Activated T-helper 1 cell treated with anti-CD3 and anti-CD28 coated beads, Interleukin-2, amount 50 U/mL, for 16 hours (primary cell): ENCODE measurements around the gene ZDHHC21.
"Not testable (repeated sequence)": the region's sequence is repeated elsewhere in the genome, so short reads cannot be mapped to it uniquely, and the experiment has no call there.

Experiments
- DNase-seq, 2 donors: peaks; one replicate each; pipeline ENCODE4 v3.0.0-alpha.2; 2020; ENCODE audit warnings: low read depth in 1 of 2, low spot score in 1 of 2

Gene ZDHHC21

GRCh38 chr9:14686168-14686567 lies 7.1 kb downstream of the ZDHHC21 start:
- no peak for DNase-seq

GRCh38 chr9:14682616-14683015 lies 10.6 kb downstream of the ZDHHC21 start:
- DNase-seq: not testable (repeated sequence)

- no peak for DNase-seq
Observed at GRCh38 chr9:14678776-14679175, 14.5 kb downstream of the ZDHHC21 start.

GRCh38 chr9:14677872-14678271 lies 15.4 kb downstream of the ZDHHC21 start:
- no peak for DNase-seq

GRCh38 chr9:14677396-14677795 lies 15.8 kb downstream of the ZDHHC21 start:
- DNase-seq: no peak

GRCh38 chr9:14674630-14675029 lies 18.6 kb downstream of the ZDHHC21 start:
- DNase-seq: no peak

GRCh38 chr9:14671377-14671776 lies 21.9 kb downstream of the ZDHHC21 start:
- DNase-seq: no peak

GRCh38 chr9:14670718-14671117 lies 22.5 kb downstream of the ZDHHC21 start:
- DNase-seq: no peak

- not testable (repeated sequence) for DNase-seq
Observed at GRCh38 chr9:14664022-14664421, 29.2 kb downstream of the ZDHHC21 start.

- DNase-seq: no peak
Observed at GRCh38 chr9:14662060-14662453, 31.2 kb downstream of the ZDHHC21 start.

- no peak for DNase-seq
Observed at GRCh38 chr9:14661421-14662059, 31.7 kb downstream of the ZDHHC21 start.

GRCh38 chr9:14660721-14661120 lies 32.5 kb downstream of the ZDHHC21 start:
- DNase-seq: no peak

GRCh38 chr9:14654932-14655331 lies 38.3 kb downstream of the ZDHHC21 start:
- no peak for DNase-seq

GRCh38 chr9:14653511-14653910 lies 39.7 kb downstream of the ZDHHC21 start:
- no peak for DNase-seq

GRCh38 chr9:14652729-14653377 lies 40.4 kb downstream of the ZDHHC21 start:
- no peak for DNase-seq

GRCh38 chr9:14650596-14650995 lies 42.6 kb downstream of the ZDHHC21 start:
- DNase-seq: no peak

- DNase-seq: no peak
Observed at GRCh38 chr9:14645648-14646047, 47.6 kb downstream of the ZDHHC21 start.

GRCh38 chr9:14640967-14641366 lies 52.3 kb downstream of the ZDHHC21 start:
- no peak for DNase-seq

GRCh38 chr9:14640294-14640693 lies 52.9 kb downstream of the ZDHHC21 start:
- no peak for DNase-seq

- no peak for DNase-seq
Observed at GRCh38 chr9:14633906-14634565, 59.2 kb downstream of the ZDHHC21 start.

GRCh38 chr9:14633148-14633547 lies 60.1 kb downstream of the ZDHHC21 start:
- no peak for DNase-seq

GRCh38 chr9:14627513-14627912 lies 65.7 kb downstream of the ZDHHC21 start:
- DNase-seq: no peak
